ENCODE measurements around the gene PGA5.
A peak's percentile ranks its signal among the peaks of the same experiment; 100 is the strongest.

PGA5 gene

GRCh38 chr11:61266602-61267001, 25.6 kb downstream of the PGA5 start:
- no peaks in the 10 kb centered on the region for H3K79me1 ChIP-seq (ENCODE audit: low read depth, low read length)
- peaks cover 0 to 2% of the 10 kb centered on the region in 2 donors for H3K9me3 ChIP-seq (replicated peaks in 1 of 2; ENCODE audit: control insufficient read depth in 2 of 2, insufficient read depth in 1 of 2, low read depth in 1 of 2, low read length in 2 of 2)
- no peak overlapping the region for H2BK12ac ChIP-seq (ENCODE audit: low read length)
- H2BK5ac ChIP-seq (ENCODE audit: low read length), result no peak overlapping the region
- no peak overlapping the region for H2BK15ac ChIP-seq (ENCODE audit: low read length)
- no peak overlapping the region for H2AFZ ChIP-seq (ENCODE audit: low read length)
- H4K8ac ChIP-seq (ENCODE audit: low read depth, low read length), result no peak overlapping the region
- no peak overlapping the region for H3K27ac ChIP-seq (replicated peaks; ENCODE audit: low read length)
- H3K14ac ChIP-seq (ENCODE audit: low read length), result no peak overlapping the region
- H3K4ac ChIP-seq (ENCODE audit: low read length), result no peak overlapping the region
- no peak overlapping the region for H2BK120ac ChIP-seq (ENCODE audit: low read depth, low read length)
- H3K27me3 ChIP-seq (ENCODE audit: control insufficient read depth in 3 of 3, insufficient read depth in 3 of 3, low read depth in 1 of 3, low read length in 3 of 3), result no peaks in the 10 kb centered on the region
- no peaks in the 10 kb centered on the region for H3K4me1 ChIP-seq (ENCODE audit: control insufficient read depth in 2 of 2, insufficient read depth in 1 of 2, low read depth in 1 of 2, low read length in 2 of 2)
- no peak overlapping the region for H4K91ac ChIP-seq (ENCODE audit: low read depth, low read length, poor library complexity)
- no peak overlapping the region for H2AK5ac ChIP-seq (ENCODE audit: low read depth, low read length)
- no peak for DNase-seq (ENCODE audit: low spot score)
- H3K9ac ChIP-seq (ENCODE audit: low read depth, low read length, poor library complexity), result no peak overlapping the region
- peaks cover 0 to 27% of the 10 kb centered on the region in 2 donors for H3K36me3 ChIP-seq (replicated peaks in 1 of 2; ENCODE audit: control insufficient read depth in 2 of 2, insufficient read depth in 2 of 2, low read length in 2 of 2)
- no peak overlapping the region for H3K4me2 ChIP-seq (ENCODE audit: insufficient read depth, low read length, poor library complexity, severe bottlenecking)
- H3K18ac ChIP-seq (ENCODE audit: low read length), result no peak overlapping the region
- H3K4me3 ChIP-seq (ENCODE audit: low read length in 2 of 2), result no peak overlapping the region
- no CpG with 5 or more reads among the region's 4 CpGs for WGBS, 2 donors (ENCODE audit: extremely low coverage in 2 of 2, insufficient read length in 2 of 2, insufficient replicate concordance in 1 of 2)
- no peak overlapping the region for H3K23ac ChIP-seq (ENCODE audit: low read depth, low read length, poor library complexity)

- H3K9ac ChIP-seq (ENCODE audit: low read depth, low read length, poor library complexity), result no peak overlapping the region
- no peak overlapping the region for H3K4me3 ChIP-seq (ENCODE audit: low read length in 2 of 2)
- H3K27me3 ChIP-seq (ENCODE audit: control insufficient read depth in 3 of 3, insufficient read depth in 3 of 3, low read depth in 1 of 3, low read length in 3 of 3), result no peaks in the 10 kb centered on the region
- H4K8ac ChIP-seq (ENCODE audit: low read depth, low read length), result no peak overlapping the region
- no peaks in the 10 kb centered on the region for H3K79me1 ChIP-seq (ENCODE audit: low read depth, low read length)
- WGBS, 2 donors (ENCODE audit: extremely low coverage in 2 of 2, insufficient read length in 2 of 2, insufficient replicate concordance in 1 of 2), result no CpG with 5 or more reads among the region's 6 CpGs
- H2AK5ac ChIP-seq (ENCODE audit: low read depth, low read length), result no peak overlapping the region
- no peak overlapping the region for H3K14ac ChIP-seq (ENCODE audit: low read length)
- H2AFZ ChIP-seq (ENCODE audit: low read length), result no peak overlapping the region
- H3K4me1 ChIP-seq (ENCODE audit: control insufficient read depth in 2 of 2, insufficient read depth in 1 of 2, low read depth in 1 of 2, low read length in 2 of 2), result no peaks in the 10 kb centered on the region
- no peak overlapping the region for H3K4me2 ChIP-seq (ENCODE audit: insufficient read depth, low read length, poor library complexity, severe bottlenecking)
- H4K91ac ChIP-seq (ENCODE audit: low read depth, low read length, poor library complexity), result no peak overlapping the region
- no peak overlapping the region for H2BK12ac ChIP-seq (ENCODE audit: low read length)
- no peak overlapping the region for H2BK120ac ChIP-seq (ENCODE audit: low read depth, low read length)
- H3K18ac ChIP-seq (ENCODE audit: low read length), result no peak overlapping the region
- no peak overlapping the region for H2BK15ac ChIP-seq (ENCODE audit: low read length)
- no peak overlapping the region for H3K23ac ChIP-seq (ENCODE audit: low read depth, low read length, poor library complexity)
- H3K36me3 ChIP-seq (replicated peaks in 1 of 2; ENCODE audit: control insufficient read depth in 2 of 2, insufficient read depth in 2 of 2, low read length in 2 of 2), result peaks cover 0 to 35% of the 10 kb centered on the region in 2 donors
- no peak overlapping the region for H2BK5ac ChIP-seq (ENCODE audit: low read length)
- peaks cover 0 to 2% of the 10 kb centered on the region in 2 donors for H3K9me3 ChIP-seq (replicated peaks in 1 of 2; ENCODE audit: control insufficient read depth in 2 of 2, insufficient read depth in 1 of 2, low read depth in 1 of 2, low read length in 2 of 2)
- DNase-seq (ENCODE audit: low spot score), result no peak
- H3K4ac ChIP-seq (ENCODE audit: low read length), result no peak overlapping the region
- no peak overlapping the region for H3K27ac ChIP-seq (replicated peaks; ENCODE audit: low read length)
Measured at GRCh38 chr11:61267437-61267841, 26.5 kb downstream of the PGA5 start.

- Histone ChIP-seq H3K36me3 (replicated peaks in 1 of 2; ENCODE audit: control insufficient read depth in 2 of 2, insufficient read depth in 2 of 2, low read length in 2 of 2) (peaks cover 0 to 37% of the 10 kb centered on the region in 2 donors), H3K27me3 (ENCODE audit: control insufficient read depth in 3 of 3, insufficient read depth in 3 of 3, low read depth in 1 of 3, low read length in 3 of 3) (no peaks in the 10 kb centered on the region), H3K4me1 (ENCODE audit: control insufficient read depth in 2 of 2, insufficient read depth in 1 of 2, low read depth in 1 of 2, low read length in 2 of 2) (no peaks in the 10 kb centered on the region), H2AK5ac (ENCODE audit: low read depth, low read length) (no peak overlapping the region), H4K91ac (ENCODE audit: low read depth, low read length, poor library complexity) (no peak overlapping the region), H3K9me3 (replicated peaks in 1 of 2; ENCODE audit: control insufficient read depth in 2 of 2, insufficient read depth in 1 of 2, low read depth in 1 of 2, low read length in 2 of 2) (peaks cover 0 to 2% of the 10 kb centered on the region in 2 donors), H4K8ac (ENCODE audit: low read depth, low read length) (no peak overlapping the region), H3K9ac (ENCODE audit: low read depth, low read length, poor library complexity) (peak overlapping the region; percentile 24), H2BK5ac (ENCODE audit: low read length) (no peak overlapping the region), H3K18ac (ENCODE audit: low read length) (no peak overlapping the region), H3K4me3 (ENCODE audit: low read length in 2 of 2) (peak overlapping the region in 1 of 2 donors; percentile 51), H2AFZ (ENCODE audit: low read length) (no peak overlapping the region), H3K79me1 (ENCODE audit: low read depth, low read length) (no peaks in the 10 kb centered on the region), H2BK120ac (ENCODE audit: low read depth, low read length) (no peak overlapping the region), H3K27ac (replicated peaks; ENCODE audit: low read length) (no peak overlapping the region), H2BK15ac (ENCODE audit: low read length) (no peak overlapping the region), H3K4ac (ENCODE audit: low read length) (no peak overlapping the region), H3K23ac (ENCODE audit: low read depth, low read length, poor library complexity) (no peak overlapping the region), H3K4me2 (ENCODE audit: insufficient read depth, low read length, poor library complexity, severe bottlenecking) (no peak overlapping the region), H2BK12ac (ENCODE audit: low read length) (no peak overlapping the region), H3K14ac (ENCODE audit: low read length) (no peak overlapping the region)
- no peak for DNase-seq (ENCODE audit: low spot score)
- WGBS, 2 donors (ENCODE audit: extremely low coverage in 2 of 2, insufficient read length in 2 of 2, insufficient replicate concordance in 1 of 2), result no CpG with 5 or more reads among the region's 15 CpGs
Measured at GRCh38 chr11:61268588-61269250, 27.7 kb downstream of the PGA5 start.

- Histone ChIP-seq H3K79me1 (ENCODE audit: low read depth, low read length) (no peaks in the 10 kb centered on the region), H2BK12ac (ENCODE audit: low read length) (no peak overlapping the region), H3K4me3 (ENCODE audit: low read length in 2 of 2) (no peak overlapping the region), H2AFZ (ENCODE audit: low read length) (no peak overlapping the region), H2BK15ac (ENCODE audit: low read length) (no peak overlapping the region), H3K36me3 (replicated peaks in 1 of 2; ENCODE audit: control insufficient read depth in 2 of 2, insufficient read depth in 2 of 2, low read length in 2 of 2) (peaks cover 0 to 40% of the 10 kb centered on the region in 2 donors), H3K9ac (ENCODE audit: low read depth, low read length, poor library complexity) (no peak overlapping the region), H3K14ac (ENCODE audit: low read length) (no peak overlapping the region), H3K4me1 (ENCODE audit: control insufficient read depth in 2 of 2, insufficient read depth in 1 of 2, low read depth in 1 of 2, low read length in 2 of 2) (no peaks in the 10 kb centered on the region), H4K8ac (ENCODE audit: low read depth, low read length) (no peak overlapping the region), H3K18ac (ENCODE audit: low read length) (no peak overlapping the region), H3K9me3 (replicated peaks in 1 of 2; ENCODE audit: control insufficient read depth in 2 of 2, insufficient read depth in 1 of 2, low read depth in 1 of 2, low read length in 2 of 2) (peaks cover 0 to 2% of the 10 kb centered on the region in 2 donors), H2AK5ac (ENCODE audit: low read depth, low read length) (no peak overlapping the region), H3K27me3 (ENCODE audit: control insufficient read depth in 3 of 3, insufficient read depth in 3 of 3, low read depth in 1 of 3, low read length in 3 of 3) (no peaks in the 10 kb centered on the region), H3K4ac (ENCODE audit: low read length) (no peak overlapping the region), H3K4me2 (ENCODE audit: insufficient read depth, low read length, poor library complexity, severe bottlenecking) (no peak overlapping the region), H3K23ac (ENCODE audit: low read depth, low read length, poor library complexity) (no peak overlapping the region), H2BK120ac (ENCODE audit: low read depth, low read length) (no peak overlapping the region), H2BK5ac (ENCODE audit: low read length) (no peak overlapping the region), H4K91ac (ENCODE audit: low read depth, low read length, poor library complexity) (no peak overlapping the region), H3K27ac (replicated peaks; ENCODE audit: low read length) (no peak overlapping the region)
- DNase-seq (ENCODE audit: low spot score), result no peak
- WGBS, 2 donors (ENCODE audit: extremely low coverage in 2 of 2, insufficient read length in 2 of 2, insufficient replicate concordance in 1 of 2), result no CpG with 5 or more reads among the region's 7 CpGs
Measured at GRCh38 chr11:61270354-61271076, 29.5 kb downstream of the PGA5 start.
